B cell (primary cell): ENCODE results near the gene ZNF335. TPM values are rescaled to one million over a fixed set of nuclear protein-coding genes. Genes with fewer than 3 reads are reported as not detected.
A peak's percentile ranks its signal among the peaks of the same experiment; 100 is the strongest.

ENCODE experiments used
- ATAC-seq: fragments of 200-7000 bp; cut with Tn5 transposase; one replicate; pipeline ENCODE4 v1.10.0; 2021; ENCODE audit warnings: low read depth, mild to moderate bottlenecking, moderate number of reproducible peaks, moderate library complexity
- CTCF ChIA-PET: fragments of 350-600 bp; sonication (Branson Sonifier 250); formaldehyde crosslinking; loops from one replicate; lab custom pipeline; 2021; ENCODE audit warnings: antibody characterized with exemption, inconsistent platforms; lab: Charles Lee
- POLR2A ChIA-PET: fragments of 350-600 bp; sonication (Branson Sonifier 250); formaldehyde crosslinking; loops from one replicate; lab custom pipeline; 2021; ENCODE audit warnings: antibody characterized with exemption; lab: Charles Lee
- DNase-seq: peaks from one replicate; pipeline ENCODE4 v3.0.0; 2013
- H2AFZ ChIP-seq: 2 replicates; pipeline ENCODE4 v1.6.1; 2012; ENCODE audit warnings: mild to moderate bottlenecking, low read depth, low read length; ENCODE audit not compliant: insufficient read depth, poor library complexity, severe bottlenecking
- H3K27ac ChIP-seq, 2 donors: 1 replicate in 1 of 2; 2 replicates in 1 of 2; pipeline ENCODE4 v1.5.1; 2012 to 2013; ENCODE audit warnings: low read length in 2 of 2, mild to moderate bottlenecking in 2 of 2, moderate library complexity in 1 of 2
- H3K27me3 ChIP-seq, 4 experiments: fragments of 200-600 bp in 1 of 4; sonication (generic) in 1 of 4; replicated peaks in 1 of 4; 1 replicate in 2 of 4; 2 replicates in 2 of 4; pipeline versions ENCODE4 v1.6.1 to v1.7.0; 2013 to 2016; ENCODE audit warnings: low read length in 3 of 4, mild to moderate bottlenecking in 2 of 4, mixed read lengths in 1 of 4, moderate library complexity in 1 of 4; ENCODE audit not compliant: insufficient read depth in 4 of 4, control insufficient read depth in 3 of 4; ENCODE audit errors: control extremely low read depth in 1 of 4
- H3K36me3 ChIP-seq, 2 experiments: replicated peaks in 1 of 2; 1 replicate in 1 of 2; 2 replicates in 1 of 2; pipeline versions ENCODE4 v1.6.1 to v1.7.1; 2013; ENCODE audit warnings: low read length in 1 of 2; ENCODE audit not compliant: insufficient read depth in 2 of 2, control insufficient read depth in 1 of 2; ENCODE audit errors: control extremely low read depth in 1 of 2, extremely low read depth in 1 of 2
- H3K4me1 ChIP-seq, 2 donors: fragments of 200-600 bp in 1 of 2; sonication (generic) in 1 of 2; 1 replicate in 1 of 2; 2 replicates in 1 of 2; pipeline versions ENCODE4 v1.5.1 to v1.6.1; 2013 to 2017; ENCODE audit warnings: low read length in 2 of 2; ENCODE audit not compliant: control insufficient read depth in 2 of 2, insufficient read depth in 2 of 2
- H3K4me2 ChIP-seq: replicated peaks from 2 replicates; pipeline ENCODE3; 2012; ENCODE audit warnings: mild to moderate bottlenecking, low read depth, low read length; ENCODE audit not compliant: poor library complexity, severe bottlenecking
- H3K4me3 ChIP-seq, 5 experiments: fragments of 200-600 bp in 1 of 5; sonication (generic) in 1 of 5; 1 replicate in 3 of 5; 2 replicates in 2 of 5; pipeline versions ENCODE4 v1.5.1 to v1.7.0; 2011 to 2016; ENCODE audit warnings: low read length in 4 of 5, mild to moderate bottlenecking in 4 of 5, low read depth in 2 of 5, control low read depth in 1 of 5, moderate library complexity in 1 of 5; ENCODE audit not compliant: insufficient read depth in 1 of 5; ENCODE audit errors: control extremely low read depth in 1 of 5, extremely low read depth in 1 of 5
- H3K79me2 ChIP-seq: fragments of 200-600 bp; sonication (generic); one replicate; pipeline ENCODE4 v1.6.0; 2016; ENCODE audit warnings: low read length; ENCODE audit not compliant: control insufficient read depth, insufficient read depth
- H3K9ac ChIP-seq: fragments of 200-600 bp; sonication (generic); 2 replicates; pipeline ENCODE4 v1.6.1; 2017; ENCODE audit warnings: mild to moderate bottlenecking, low read length, moderate library complexity
- H3K9me3 ChIP-seq, 3 donors: one replicate each; pipeline versions ENCODE4 v1.6.1 to v1.7.1; 2013; ENCODE audit warnings: low read length in 2 of 3; ENCODE audit not compliant: control insufficient read depth in 2 of 3, insufficient read depth in 1 of 3; ENCODE audit errors: control extremely low read depth in 1 of 3
- H4K20me1 ChIP-seq: 2 replicates; pipeline ENCODE4 v1.6.0; 2012; ENCODE audit warnings: mild to moderate bottlenecking, low read length; ENCODE audit not compliant: insufficient read depth, control insufficient read depth, poor library complexity, severe bottlenecking
- H3K27ac Mint-ChIP-seq: one replicate; pipeline ENCODE4 v1.8.0; 2021; ENCODE audit warnings: mixed read lengths
- H3K27me3 Mint-ChIP-seq: one replicate; pipeline ENCODE4 v1.8.0; 2021; ENCODE audit warnings: mixed read lengths
- H3K4me1 Mint-ChIP-seq: one replicate; pipeline ENCODE4 v1.8.0; 2021; ENCODE audit warnings: mixed read lengths
- H3K4me3 Mint-ChIP-seq: one replicate; pipeline ENCODE4 v1.8.0; 2021; ENCODE audit warnings: mixed read lengths
- H3K9me3 Mint-ChIP-seq: one replicate; pipeline ENCODE4 v1.8.0; 2022; ENCODE audit warnings: mixed read lengths; ENCODE audit not compliant: insufficient read depth
- EZH2 ChIP-seq: IDR thresholded peaks from 2 replicates; pipeline ENCODE4 v1.6.1; 2012; ENCODE audit warnings: borderline replicate concordance, low read depth, mild to moderate bottlenecking, moderate library complexity, low read length; ENCODE audit not compliant: insufficient read depth, poor library complexity, severe bottlenecking
- WGBS: methylation state at CpG from one replicate; pipeline ENCODE4 v1.1.5; 2013; ENCODE audit warnings: missing lambda C conversion rate; ENCODE audit not compliant: insufficient coverage; 5-methylcytosine and 5-hydroxymethylcytosine counted together
- intact Hi-C: fragments of 100-400 bp; cut with micrococcal nuclease; formaldehyde crosslinking; loops from one replicate; pipeline ENCODE4 v1.10.0; 2022
- polyA plus RNA-seq: library from polyadenylated mRNA; depleted of rRNA; stranded (reverse); fragments of >200 nt; gene quantifications from 2 replicates; pipeline ENCODE4 v1.2.3, GENCODE V29; 2012
- total RNA-seq, 2 donors: library from RNA; stranded (reverse); fragments of 120-200 nt in 1 of 2; gene quantifications; 1 replicate in 1 of 2; 2 replicates in 1 of 2; pipeline versions ENCODE4 v1.2.3 to v1.2.4, GENCODE V29; 2013 to 2022
- TF ChIP-seq, protein P1 (sequence below): fragments of 200-600 bp; IDR thresholded peaks from one replicate; pipeline ENCODE4 v1.8.0; 2022; ENCODE audit warnings: antibody characterized with exemption, mild to moderate bottlenecking

Gene ZNF335
- total and polyA plus RNA-seq, 2 donors (not counting 1 experiment from before 2014, with no cell fraction given), result 62.3 to 62.7 TPM

DNA sequence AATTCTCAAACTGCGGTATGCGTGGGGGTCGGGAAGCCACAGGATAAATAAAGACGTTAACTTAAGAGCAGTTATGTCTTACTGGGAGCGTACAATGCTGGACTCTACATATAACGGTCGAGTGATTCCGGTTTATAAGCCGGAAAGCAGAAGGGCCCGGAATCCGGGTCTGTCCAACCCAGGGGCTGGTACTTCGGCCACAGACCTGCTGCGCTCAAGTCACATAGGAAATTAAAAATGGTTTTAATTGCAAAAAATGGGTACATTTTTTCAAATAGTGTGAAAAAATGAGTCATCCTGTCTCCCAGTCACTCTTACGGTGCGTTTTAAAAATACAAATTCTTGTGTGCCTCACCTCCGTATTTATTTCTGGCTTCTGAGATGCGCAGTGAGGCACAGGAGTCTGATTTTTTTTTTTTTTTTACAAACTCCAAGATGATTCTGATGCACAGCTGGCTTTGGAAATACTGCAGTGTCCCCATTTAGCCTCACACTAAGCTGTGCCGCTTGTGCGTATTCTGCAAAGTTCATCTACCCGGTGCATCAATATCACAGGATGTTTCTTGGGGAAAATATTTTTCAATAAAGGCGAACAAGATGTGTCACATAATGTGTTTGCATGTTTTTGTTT lies 36.5 kb downstream of the ZNF335 start:
- Histone ChIP-seq H3K27ac (peak overlapping the region; percentile 64 to 99), H3K9me3 (no peaks in the 10 kb centered on the region), H3K4me1 (peaks cover 12 to 19% of the 10 kb centered on the region in 2 donors), H3K79me2 (peaks cover 47% of the 10 kb centered on the region), H3K9ac (peak overlapping the region; percentile 99), H3K27me3 (no peaks in the 10 kb centered on the region), H4K20me1 (peaks cover 29% of the 10 kb centered on the region), H2AFZ (peak overlapping the region; percentile 77), H3K4me3 (peak overlapping the region; percentile 52 to 93 (median 92)), H3K36me3 (peaks cover 0 to 38% of the 10 kb centered on the region in 2 experiments), H3K4me2 (peak overlapping the region; percentile 85)
- no peak for DNase-seq
- CTCF ChIA-PET, result interaction anchor here (0.6 to 4.9 kb wide), 3 partner anchors 14 to 35 kb away, joined by 3 to 44 read pairs (median 5); partner anchors contain the start of gene ZNF335
- intact Hi-C loops, result loop anchor here (1.0 to 2.0 kb wide), 6 partner anchors 37 to 153 kb away; partner anchors contain the start of genes CTSA, DNTTIP1, NCOA5 and NEURL2
- H3K9me3 Mint-ChIP-seq, result no peaks in the 10 kb centered on the region
- POLR2A ChIA-PET, result interaction anchor here (0.6 to 3.7 kb wide), 17 partner anchors 11 to 976 kb away, joined by 3 to 62 read pairs (median 5); partner anchors contain the start of genes CTSA, DNTTIP1, NEURL2 and PLTP
- peak; percentile 10 for ATAC-seq
- H3K27ac Mint-ChIP-seq, result peak overlapping the region; percentile 98
- H3K27me3 Mint-ChIP-seq, result no peaks in the 10 kb centered on the region
- peak overlapping the region; percentile 93 for H3K4me3 Mint-ChIP-seq
- H3K4me1 Mint-ChIP-seq, result peaks cover 28% of the 10 kb centered on the region
- 18% methylated on average over 18 of the region's 21 CpGs for WGBS
- TF ChIP-seq EZH2, result no peak
- TF ChIP-seq, protein P1, sequence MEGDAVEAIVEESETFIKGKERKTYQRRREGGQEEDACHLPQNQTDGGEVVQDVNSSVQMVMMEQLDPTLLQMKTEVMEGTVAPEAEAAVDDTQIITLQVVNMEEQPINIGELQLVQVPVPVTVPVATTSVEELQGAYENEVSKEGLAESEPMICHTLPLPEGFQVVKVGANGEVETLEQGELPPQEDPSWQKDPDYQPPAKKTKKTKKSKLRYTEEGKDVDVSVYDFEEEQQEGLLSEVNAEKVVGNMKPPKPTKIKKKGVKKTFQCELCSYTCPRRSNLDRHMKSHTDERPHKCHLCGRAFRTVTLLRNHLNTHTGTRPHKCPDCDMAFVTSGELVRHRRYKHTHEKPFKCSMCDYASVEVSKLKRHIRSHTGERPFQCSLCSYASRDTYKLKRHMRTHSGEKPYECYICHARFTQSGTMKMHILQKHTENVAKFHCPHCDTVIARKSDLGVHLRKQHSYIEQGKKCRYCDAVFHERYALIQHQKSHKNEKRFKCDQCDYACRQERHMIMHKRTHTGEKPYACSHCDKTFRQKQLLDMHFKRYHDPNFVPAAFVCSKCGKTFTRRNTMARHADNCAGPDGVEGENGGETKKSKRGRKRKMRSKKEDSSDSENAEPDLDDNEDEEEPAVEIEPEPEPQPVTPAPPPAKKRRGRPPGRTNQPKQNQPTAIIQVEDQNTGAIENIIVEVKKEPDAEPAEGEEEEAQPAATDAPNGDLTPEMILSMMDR, result no peak
